ENCODE measurements around the gene ZNF737.
A peak's percentile ranks its signal among the peaks of the same experiment; 100 is the strongest.
"Not testable (repeated sequence)": the region's sequence is repeated elsewhere in the genome, so short reads cannot be mapped to it uniquely, and the experiment has no call there.

Gene ZNF737

DNA sequence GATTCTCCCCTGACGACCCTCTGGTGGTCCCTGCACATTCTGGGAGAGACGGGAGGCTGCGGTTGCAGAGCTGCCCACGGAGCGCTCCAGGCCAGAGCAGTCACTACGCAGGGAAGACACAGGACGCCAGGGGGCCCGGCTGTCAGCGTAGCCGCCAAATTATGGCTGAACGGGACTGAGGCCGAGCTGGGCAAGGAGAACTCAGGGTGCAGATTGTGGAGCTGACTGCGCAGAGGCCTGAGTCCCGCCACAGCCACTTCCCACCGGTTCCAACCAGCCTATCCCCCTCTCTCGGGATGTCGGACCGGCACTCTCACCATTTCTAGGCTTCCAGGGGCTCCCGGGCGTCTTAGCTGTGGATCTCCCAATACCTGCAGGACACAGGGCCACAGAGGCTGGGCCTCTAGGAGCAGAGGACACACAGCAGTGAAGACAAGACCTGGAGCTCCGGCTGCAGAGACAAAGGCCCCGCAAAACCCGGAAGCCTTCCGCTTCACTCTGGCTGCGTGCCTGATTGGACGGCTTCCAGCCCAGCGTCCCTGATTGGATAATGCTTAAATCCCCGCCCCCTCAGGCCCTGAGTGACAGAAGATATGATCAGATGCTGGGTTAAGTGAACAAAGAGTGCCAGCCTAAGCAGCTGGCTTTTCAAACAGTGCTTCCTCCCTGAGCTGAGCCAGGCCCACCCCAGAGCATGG is at the start of gene ZNF737:
Gene ZNF737, minus strand, starts transcription at position 461 of the 698 bp plus-strand sequence. Its CDS starts 141 bp downstream, at position 320.
- TF ChIP-seq ZFX (IDR thresholded peaks at IDR 0.05; ENCODE audit: borderline replicate concordance), result no peak
- TF ChIP-seq, protein P1, sequence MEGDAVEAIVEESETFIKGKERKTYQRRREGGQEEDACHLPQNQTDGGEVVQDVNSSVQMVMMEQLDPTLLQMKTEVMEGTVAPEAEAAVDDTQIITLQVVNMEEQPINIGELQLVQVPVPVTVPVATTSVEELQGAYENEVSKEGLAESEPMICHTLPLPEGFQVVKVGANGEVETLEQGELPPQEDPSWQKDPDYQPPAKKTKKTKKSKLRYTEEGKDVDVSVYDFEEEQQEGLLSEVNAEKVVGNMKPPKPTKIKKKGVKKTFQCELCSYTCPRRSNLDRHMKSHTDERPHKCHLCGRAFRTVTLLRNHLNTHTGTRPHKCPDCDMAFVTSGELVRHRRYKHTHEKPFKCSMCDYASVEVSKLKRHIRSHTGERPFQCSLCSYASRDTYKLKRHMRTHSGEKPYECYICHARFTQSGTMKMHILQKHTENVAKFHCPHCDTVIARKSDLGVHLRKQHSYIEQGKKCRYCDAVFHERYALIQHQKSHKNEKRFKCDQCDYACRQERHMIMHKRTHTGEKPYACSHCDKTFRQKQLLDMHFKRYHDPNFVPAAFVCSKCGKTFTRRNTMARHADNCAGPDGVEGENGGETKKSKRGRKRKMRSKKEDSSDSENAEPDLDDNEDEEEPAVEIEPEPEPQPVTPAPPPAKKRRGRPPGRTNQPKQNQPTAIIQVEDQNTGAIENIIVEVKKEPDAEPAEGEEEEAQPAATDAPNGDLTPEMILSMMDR (IDR thresholded peaks at IDR 0.05), result peak; percentile 38
- peak within 1 kb of the TSS; percentile 93 for H3K27ac ChIP-seq

DNA sequence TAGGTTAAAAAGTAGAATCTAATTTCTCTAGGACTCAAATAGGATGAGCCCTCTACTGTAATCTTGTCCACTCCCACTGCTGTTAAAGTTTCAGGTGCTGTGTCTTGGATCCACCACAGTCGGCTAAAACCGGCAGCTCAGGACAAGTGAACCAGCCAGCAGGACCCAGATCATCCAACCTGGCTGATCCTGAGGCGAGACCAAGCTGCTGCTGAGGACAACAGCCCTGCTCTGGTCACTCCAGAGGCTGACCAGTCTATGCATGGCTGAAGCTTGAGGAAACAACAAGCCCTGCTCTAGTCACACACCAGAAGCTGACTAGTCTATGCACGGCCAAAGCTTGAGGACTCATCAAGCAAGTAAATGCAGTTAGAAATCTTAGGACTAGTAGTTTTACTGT is 49.4 kb upstream of the ZNF737 start:
- H3K27ac ChIP-seq, result not testable (repeated sequence)

DNA sequence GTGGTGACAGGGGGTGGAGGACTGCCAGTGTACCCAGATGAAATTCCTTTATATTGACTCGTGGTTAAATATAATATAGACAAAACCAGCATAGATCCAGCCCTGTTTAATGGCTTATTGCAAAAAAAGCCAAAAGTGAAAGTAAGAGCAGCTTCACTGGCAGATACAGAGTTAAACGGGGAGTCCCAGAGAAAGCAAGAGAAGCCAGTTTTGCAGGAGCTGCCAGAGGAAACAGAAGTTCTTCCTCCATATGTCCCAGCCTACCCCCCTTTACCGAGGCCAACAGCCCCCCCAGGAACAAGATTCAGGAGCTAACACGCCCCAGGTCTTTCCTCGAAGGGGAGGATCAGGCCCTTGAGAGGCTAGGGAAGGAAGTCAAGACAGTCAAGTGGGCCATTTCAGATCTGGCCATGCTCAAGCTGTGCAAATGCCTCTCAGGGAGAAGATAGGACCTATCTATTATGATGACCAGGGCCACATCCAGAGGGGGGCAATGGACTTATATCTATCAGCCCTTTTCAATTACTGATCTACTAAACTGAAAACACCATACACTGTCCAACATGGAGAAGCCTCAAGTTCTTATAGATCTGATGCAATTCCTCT is 47.2 kb upstream of the ZNF737 start:
- H3K27ac ChIP-seq, result no peak overlapping the region
- TF ChIP-seq ZFX (IDR thresholded peaks at IDR 0.05; ENCODE audit: borderline replicate concordance), result no peak
- TF ChIP-seq, protein P1 (IDR thresholded peaks at IDR 0.05), result no peak

DNA sequence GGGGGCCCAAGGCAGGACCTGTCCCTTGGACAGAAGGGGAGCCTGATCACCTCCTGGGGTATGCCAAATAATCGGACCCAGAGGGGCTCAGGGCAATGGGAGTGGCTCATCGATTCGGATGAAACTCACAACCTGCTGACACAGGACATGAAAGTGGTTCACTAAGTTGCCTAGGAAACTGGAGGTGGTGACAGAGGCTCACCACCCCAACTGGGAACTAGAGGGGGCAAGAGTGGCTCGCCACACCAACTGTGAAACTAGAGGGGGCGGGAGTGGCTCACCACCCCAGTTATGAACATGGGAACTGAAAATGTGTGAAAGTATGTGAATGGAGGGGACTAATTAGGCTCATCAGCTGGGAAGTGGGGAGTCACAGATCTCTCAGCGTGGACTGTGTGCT is 46.3 kb upstream of the ZNF737 start:
- no peak overlapping the region for H3K27ac ChIP-seq
- TF ChIP-seq, protein P1 (IDR thresholded peaks at IDR 0.05), result no peak
- no peak for TF ChIP-seq ZFX (IDR thresholded peaks at IDR 0.05; ENCODE audit: borderline replicate concordance)

DNA sequence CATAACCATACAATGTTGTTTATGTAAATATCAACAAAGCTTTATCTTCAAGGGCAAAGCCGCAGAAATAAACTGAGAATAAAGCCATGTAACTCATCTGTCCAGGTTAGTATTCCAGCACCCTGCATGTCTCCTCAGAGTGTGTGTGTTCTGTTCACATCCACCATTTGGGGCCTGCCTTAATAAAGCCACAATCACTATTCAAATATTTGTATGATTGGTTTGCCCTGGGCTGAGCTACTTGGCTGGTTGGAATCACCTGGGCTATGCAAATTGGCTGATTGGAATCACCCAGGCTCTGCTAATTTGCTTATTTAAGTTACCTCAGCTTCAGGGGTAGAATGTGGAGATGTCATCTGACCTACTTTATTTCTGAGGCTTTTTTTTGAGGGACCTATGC is 42.4 kb upstream of the ZNF737 start:
- no peak overlapping the region for H3K27ac ChIP-seq
- TF ChIP-seq ZFX (IDR thresholded peaks at IDR 0.05; ENCODE audit: borderline replicate concordance), result no peak
- TF ChIP-seq, protein P1 (IDR thresholded peaks at IDR 0.05), result no peak

DNA sequence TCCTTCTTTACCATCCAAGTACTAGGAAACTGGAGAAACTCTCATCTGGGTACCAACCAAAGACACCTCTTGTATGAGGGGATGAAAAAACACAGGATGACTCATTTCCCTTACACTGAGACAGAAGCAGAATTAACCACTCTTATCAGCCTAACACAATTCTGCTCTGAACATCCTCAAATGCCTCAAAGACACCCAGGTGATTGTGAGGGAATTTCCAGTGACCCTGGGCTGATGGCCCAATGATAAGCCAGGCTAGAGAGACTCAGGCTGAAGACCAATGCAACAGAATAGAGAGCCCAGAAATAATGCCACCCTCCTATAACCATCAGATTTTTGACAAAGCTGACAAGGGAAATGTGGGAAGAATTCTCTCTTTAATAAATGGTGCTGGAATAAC is 7.0 kb downstream of the ZNF737 start:
- TF ChIP-seq, protein P1 (IDR thresholded peaks at IDR 0.05), result no peak
- TF ChIP-seq ZFX (IDR thresholded peaks at IDR 0.05; ENCODE audit: borderline replicate concordance), result no peak
- no peak overlapping the region for H3K27ac ChIP-seq

DNA sequence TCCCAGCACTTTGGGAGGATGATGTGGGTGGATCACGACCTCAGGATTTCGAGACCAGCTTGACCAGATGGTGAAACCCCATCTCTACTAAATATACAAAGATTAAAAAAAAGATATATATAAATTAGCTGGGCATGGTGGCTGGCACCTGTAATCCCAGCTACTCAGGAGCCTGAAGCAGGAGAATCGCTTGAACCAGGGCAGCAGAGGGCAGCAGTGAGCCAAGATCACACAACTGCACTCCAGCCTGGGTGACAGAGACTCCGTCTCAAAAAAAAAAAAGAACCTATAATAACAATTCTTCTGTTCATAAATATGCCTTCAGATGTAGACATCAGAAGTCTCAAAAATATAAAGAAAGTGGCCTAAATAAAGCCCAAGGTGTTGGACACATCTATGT is 7.6 kb downstream of the ZNF737 start:
- H3K27ac ChIP-seq, result no peak overlapping the region
- TF ChIP-seq, protein P1 (IDR thresholded peaks at IDR 0.05), result peak; percentile 37
- TF ChIP-seq ZFX (IDR thresholded peaks at IDR 0.05; ENCODE audit: borderline replicate concordance), result no peak

DNA sequence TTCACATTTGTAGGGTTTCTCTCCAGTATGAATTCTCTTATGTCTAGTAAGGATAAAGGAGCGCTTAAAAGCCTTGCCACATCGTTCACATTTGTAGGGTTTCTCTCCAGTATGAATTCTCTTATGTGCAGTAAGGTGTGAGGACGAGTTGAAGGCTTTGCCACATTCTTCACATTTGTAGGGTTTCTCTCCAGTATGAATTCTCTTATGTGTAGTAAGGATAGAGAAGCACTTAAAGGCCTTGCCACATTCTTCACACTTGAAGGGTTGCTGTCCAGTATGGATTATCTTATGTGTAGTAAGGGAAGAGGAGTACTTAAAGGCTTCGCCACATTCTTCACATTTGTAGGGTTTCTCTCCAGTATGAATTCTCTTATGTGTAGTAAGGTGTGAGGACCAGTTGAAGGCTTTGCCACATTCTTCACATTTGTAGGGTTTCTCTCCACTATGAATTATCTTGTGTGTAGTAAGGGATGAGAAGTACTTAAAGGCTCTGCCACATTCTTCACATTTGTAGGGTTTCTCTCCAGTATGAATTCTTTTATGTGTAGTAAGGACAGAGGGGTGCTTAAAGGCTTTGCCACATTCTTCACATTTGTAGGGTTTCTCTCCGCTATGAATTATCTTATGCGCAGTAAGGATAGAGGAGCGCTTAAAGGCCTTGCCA is 20.8 kb downstream of the ZNF737 start:
- not testable (repeated sequence) for H3K27ac ChIP-seq

DNA sequence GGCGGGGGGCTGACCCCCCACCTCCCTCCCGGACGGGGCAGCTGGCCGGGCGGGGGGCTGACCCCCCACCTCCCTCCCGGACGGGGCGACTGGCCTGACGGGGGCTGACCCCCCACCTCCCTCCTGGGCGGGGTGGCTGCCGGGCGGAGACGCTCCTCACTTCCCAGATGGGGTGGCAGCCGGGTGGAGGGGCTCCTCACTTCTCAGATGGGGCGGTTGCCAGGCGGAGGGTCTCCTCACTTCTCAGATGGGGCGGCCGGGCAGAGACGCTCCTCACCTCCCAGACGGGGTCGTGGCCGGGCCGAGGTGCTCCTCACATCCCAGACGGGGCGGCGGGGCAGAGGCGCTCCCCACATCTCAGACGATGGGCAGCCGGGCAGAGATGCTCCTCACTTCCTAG is 35.3 kb downstream of the ZNF737 start:
- H3K27ac ChIP-seq, result not testable (repeated sequence)
